Suprapubic skin (tissue), 4 donors: ENCODE data around the gene ZNF283. TPM values are rescaled to one million over a fixed set of nuclear protein-coding genes. Genes with fewer than 3 reads are reported as not detected.

Source experiments
- DNase-seq, 2 donors: peaks; one replicate each; pipeline ENCODE4 v3.0.0-alpha.2; 2019; ENCODE audit warnings: low spot score in 2 of 2
- H3K27ac ChIP-seq: fragments of 200-600 bp; sonication (generic); one replicate; pipeline ENCODE4 v1.5.1; 2019
- H3K27me3 ChIP-seq: fragments of 200-600 bp; sonication (generic); one replicate; pipeline ENCODE4 v1.5.1; 2019
- H3K36me3 ChIP-seq: fragments of 200-600 bp; sonication (generic); one replicate; pipeline ENCODE4 v1.5.1; 2019
- H3K4me1 ChIP-seq: fragments of 200-600 bp; sonication (generic); one replicate; pipeline ENCODE4 v1.5.1; 2019
- H3K4me3 ChIP-seq: fragments of 200-600 bp; sonication (generic); one replicate; pipeline ENCODE4 v1.5.1; 2019; ENCODE audit warnings: mild to moderate bottlenecking
- H3K9me3 ChIP-seq: fragments of 200-600 bp; sonication (generic); one replicate; pipeline ENCODE4 v1.5.1; 2019
- CTCF ChIP-seq, 2 donors: fragments of 200-600 bp in 1 of 2; fragments of 450-650 bp in 1 of 2; sonication (generic) in 1 of 2; IDR thresholded peaks; one replicate each; pipeline ENCODE4 v1.5.1; 2016 to 2019; ENCODE audit warnings: antibody characterized with exemption in 2 of 2, mild to moderate bottlenecking in 1 of 2, moderate library complexity in 1 of 2
- EP300 ChIP-seq: sonication (generic); formaldehyde crosslinking; IDR thresholded peaks from one replicate; pipeline ENCODE4 v1.6.1; 2017; ENCODE audit warnings: antibody characterized with exemption
- POLR2A ChIP-seq, 2 donors: fragments of 450-650 bp; IDR thresholded peaks; one replicate each; pipeline ENCODE4 v1.6.1; 2017; ENCODE audit warnings: antibody characterized with exemption in 2 of 2, mild to moderate bottlenecking in 2 of 2, moderate library complexity in 2 of 2
- POLR2AphosphoS5 ChIP-seq, 3 donors: sonication (generic); formaldehyde crosslinking; IDR thresholded peaks; one replicate each; pipeline ENCODE4 v1.6.1; 2017; ENCODE audit warnings: antibody characterized with exemption in 3 of 3
- WGBS: methylation state at CpG from one replicate; pipeline ENCODE4 v1.1.5; 2018; 5-methylcytosine and 5-hydroxymethylcytosine counted together
- total RNA-seq, 4 donors: library from RNA; depleted of rRNA; stranded (reverse); fragments of >200 nt; gene quantifications; one replicate each; pipeline ENCODE4 v1.1.0, GENCODE V29; 2016

ZNF283 gene
- total RNA-seq, 4 donors from 2014 or later, result 4.7 to 26.4 (median 10.0) TPM

GRCh38 chr19:43790587-43790986 is 36.5 kb upstream of the ZNF283 start:
- TF ChIP-seq CTCF (IDR thresholded peaks at IDR 0.05) (no peak), EP300 (no peak), POLR2A (IDR thresholded peaks at IDR 0.05) (no peak), POLR2AphosphoS5 (IDR thresholded peaks at IDR 0.05) (no peak)
- no peaks in the 10 kb centered on the region for H3K9me3 ChIP-seq
- H3K4me1 ChIP-seq, result peaks cover 10% of the 10 kb centered on the region
- DNase-seq, result no peak
- H3K36me3 ChIP-seq, result no peaks in the 10 kb centered on the region
- H3K27me3 ChIP-seq, result no peaks in the 10 kb centered on the region
- WGBS, result 34% methylated on average over 3 of the region's 3 CpGs
- no peak overlapping the region for H3K4me3 ChIP-seq
- H3K27ac ChIP-seq, result no peak overlapping the region

- no peak overlapping the region for H3K4me3 ChIP-seq
- H3K27me3 ChIP-seq, result no peaks in the 10 kb centered on the region
- WGBS, result 60% methylated on average over 6 of the region's 6 CpGs
- no peak for TF ChIP-seq CTCF (IDR thresholded peaks at IDR 0.05)
- no peak for TF ChIP-seq POLR2AphosphoS5 (IDR thresholded peaks at IDR 0.05)
- no peak for TF ChIP-seq POLR2A (IDR thresholded peaks at IDR 0.05)
- TF ChIP-seq EP300, result no peak
- H3K4me1 ChIP-seq, result peaks cover 21% of the 10 kb centered on the region
- no peaks in the 10 kb centered on the region for H3K36me3 ChIP-seq
- no peak for DNase-seq
- H3K9me3 ChIP-seq, result no peaks in the 10 kb centered on the region
- H3K27ac ChIP-seq, result no peak overlapping the region
Measured at GRCh38 chr19:43797118-43797517, 30.0 kb upstream of the ZNF283 start.

- H3K36me3 ChIP-seq, result no peaks in the 10 kb centered on the region
- WGBS, result 88% methylated on average over 7 of the region's 7 CpGs
- TF ChIP-seq CTCF (IDR thresholded peaks at IDR 0.05), result no peak
- TF ChIP-seq POLR2AphosphoS5 (IDR thresholded peaks at IDR 0.05), result no peak
- TF ChIP-seq POLR2A (IDR thresholded peaks at IDR 0.05), result no peak
- TF ChIP-seq EP300, result no peak
- no peak for DNase-seq
- H3K27ac ChIP-seq, result no peak overlapping the region
- H3K27me3 ChIP-seq, result no peaks in the 10 kb centered on the region
- H3K4me1 ChIP-seq, result peaks cover 21% of the 10 kb centered on the region
- H3K4me3 ChIP-seq, result no peak overlapping the region
- no peaks in the 10 kb centered on the region for H3K9me3 ChIP-seq
Measured at GRCh38 chr19:43797556-43797955, 29.6 kb upstream of the ZNF283 start.

- Histone ChIP-seq H3K4me3 (peak overlapping the region; percentile 60), H3K27ac (no peak overlapping the region), H3K27me3 (no peaks in the 10 kb centered on the region), H3K36me3 (no peaks in the 10 kb centered on the region), H3K9me3 (no peaks in the 10 kb centered on the region), H3K4me1 (peaks cover 21% of the 10 kb centered on the region)
- 43% methylated on average over 5 of the region's 5 CpGs for WGBS
- TF ChIP-seq CTCF (IDR thresholded peaks at IDR 0.05), result no peak
- TF ChIP-seq POLR2AphosphoS5 (IDR thresholded peaks at IDR 0.05), result no peak
- no peak for TF ChIP-seq POLR2A (IDR thresholded peaks at IDR 0.05)
- no peak for TF ChIP-seq EP300
- no peak for DNase-seq
Measured at GRCh38 chr19:43798026-43798545, 29.0 kb upstream of the ZNF283 start.

- no peaks in the 10 kb centered on the region for H3K9me3 ChIP-seq
- H3K4me3 ChIP-seq, result peak overlapping the region; percentile 60
- peaks cover 21% of the 10 kb centered on the region for H3K4me1 ChIP-seq
- DNase-seq, result no peak
- TF ChIP-seq EP300 (no peak), POLR2AphosphoS5 (IDR thresholded peaks at IDR 0.05) (peak in 1 of 3 donors; percentile 66), CTCF (IDR thresholded peaks at IDR 0.05) (no peak)
- H3K27me3 ChIP-seq, result no peaks in the 10 kb centered on the region
- no peaks in the 10 kb centered on the region for H3K36me3 ChIP-seq
- H3K27ac ChIP-seq, result peak overlapping the region; percentile 63
- WGBS, result 13% methylated on average over 33 of the region's 70 CpGs
Measured at GRCh38 chr19:43798546-43799409, 28.3 kb upstream of the ZNF283 start.
